GM12878 (cell line): ENCODE data around the gene INSRR. TPM values are rescaled to one million over a fixed set of nuclear protein-coding genes. Genes with fewer than 3 reads are reported as not detected.

ENCODE experiments used
- ATF7 ChIP-seq: fragments of 450-650 bp; IDR thresholded peaks from 2 replicates; pipeline ENCODE4 v1.6.1; 2016; ENCODE audit warnings: low read depth, mild to moderate bottlenecking
- BMI1 ChIP-seq: fragments of 450-650 bp; IDR thresholded peaks from 2 replicates; pipeline ENCODE4 v1.6.1; 2016; ENCODE audit warnings: mild to moderate bottlenecking, moderate library complexity, borderline replicate concordance
- CBFB ChIP-seq: IDR thresholded peaks from 2 replicates; pipeline ENCODE4 v1.6.1; 2016; ENCODE audit warnings: antibody characterized with exemption, low read depth
- CBX5 ChIP-seq: sonication (generic); IDR thresholded peaks from 2 replicates; pipeline ENCODE4 v1.6.1; 2016; ENCODE audit warnings: low read depth, moderate library complexity, mild to moderate bottlenecking, inconsistent platforms
- CHD4 ChIP-seq: fragments of 200-600 bp; sonication (generic); IDR thresholded peaks from 2 replicates; pipeline ENCODE4 v1.6.1; 2016; ENCODE audit warnings: mild to moderate bottlenecking
- CREM ChIP-seq: IDR thresholded peaks from 2 replicates; pipeline ENCODE4 v1.6.1; 2014; ENCODE audit warnings: antibody characterized with exemption, low read depth
- ETV6 ChIP-seq, 2 experiments: fragments of 450-650 bp in 1 of 2; IDR thresholded peaks in 1 of 2; conservative IDR thresholded peaks in 1 of 2; 2 replicates each; pipeline ENCODE4 v1.6.1; 2014; ENCODE audit warnings: antibody characterized with exemption in 1 of 2, borderline replicate concordance in 1 of 2, low read depth in 1 of 2, mild to moderate bottlenecking in 1 of 2, moderate library complexity in 1 of 2
- HCFC1 ChIP-seq: fragments of 150-350 bp; IDR thresholded peaks from 2 replicates; pipeline ENCODE4 v1.6.1; 2014; ENCODE audit warnings: low read length
- IKZF2 ChIP-seq, 2 experiments: fragments of 450-650 bp; IDR thresholded peaks; 2 replicates each; pipeline ENCODE4 v1.6.1; 2017; ENCODE audit warnings: mild to moderate bottlenecking in 2 of 2, moderate library complexity in 2 of 2
- KAT2A ChIP-seq: conservative IDR thresholded peaks from 2 replicates; pipeline ENCODE4 v1.6.1; 2011; ENCODE audit warnings: low read depth, low read length; ENCODE audit not compliant: control insufficient read depth
- KLF5 ChIP-seq: fragments of 450-650 bp; IDR thresholded peaks from 2 replicates; pipeline ENCODE4 v1.6.1; 2014; ENCODE audit warnings: mild to moderate bottlenecking; ENCODE audit not compliant: partially characterized antibody
- MAX ChIP-seq: IDR thresholded peaks from 2 replicates; pipeline ENCODE4 v1.6.1; 2012; ENCODE audit warnings: low read depth, low read length, improper control_type of control experiment
- POU2F2 ChIP-seq: IDR thresholded peaks from 3 replicates; pipeline ENCODE4 v1.6.1; 2011; ENCODE audit warnings: low read depth, mild to moderate bottlenecking, low read length, borderline replicate concordance
- RAD21 ChIP-seq: IDR thresholded peaks from 2 replicates; pipeline ENCODE4 v1.6.1; 2011; ENCODE audit warnings: mild to moderate bottlenecking, low read depth, low read length, moderate library complexity; ENCODE audit not compliant: insufficient read depth
- RELB ChIP-seq: fragments of 450-650 bp; IDR thresholded peaks from 2 replicates; pipeline ENCODE4 v1.6.1; 2017; ENCODE audit warnings: low read depth, mild to moderate bottlenecking, moderate library complexity
- SMC3 ChIP-seq: IDR thresholded peaks from 2 replicates; pipeline ENCODE4 v1.6.1; 2011; ENCODE audit warnings: low read length, improper control_type of control experiment, borderline replicate concordance
- YY1 ChIP-seq: IDR thresholded peaks from 2 replicates; pipeline ENCODE4 v1.6.1; 2011; ENCODE audit warnings: low read depth, mild to moderate bottlenecking, low read length
- polyA plus RNA-seq, 11 experiments: library from polyadenylated mRNA; depleted of rRNA in 4 of 11; unstranded in 6 of 11; stranded (reverse) in 5 of 11; fragments of >200 nt; fragmentation: Nextera tagmentation in 4 of 11; fragmentation: Illumina TruSeq in 1 of 11; extraction: Ambion mirVana in 4 of 11; extraction: Trizol in 1 of 11; gene quantifications; 1 replicate in 1 of 11; 2 replicates in 10 of 11; pipeline versions ENCODE4 v1.2.1 to v1.2.3, GENCODE V29; 2011 to 2016; ENCODE audit warnings: inconsistent platforms in 2 of 11, missing spikeins in 2 of 11, low read depth in 1 of 11
- total RNA-seq, 4 experiments: library from RNA; depleted of rRNA in 3 of 4; stranded (reverse); fragments of >200 nt in 3 of 4; fragmentation: Illumina TruSeq in 1 of 4; extraction: Trizol in 1 of 4; gene quantifications; 2 replicates each; pipeline versions ENCODE4 v1.2.1 to v1.2.3, GENCODE V29; 2013 to 2021
- TF ChIP-seq, protein P1 (sequence below): fragments of 450-650 bp; formaldehyde crosslinking; IDR thresholded peaks from 2 replicates; pipeline ENCODE4 v1.4.0; 2020; ENCODE audit warnings: mild to moderate bottlenecking, moderate library complexity
- TF ChIP-seq, protein P2 (sequence below), 3 experiments: IDR thresholded peaks in 2 of 3; conservative IDR thresholded peaks in 1 of 3; 2 replicates each; pipeline ENCODE4 v1.5.1; 2011; ENCODE audit warnings: low read depth in 3 of 3, low read length in 3 of 3, mild to moderate bottlenecking in 3 of 3, control low read depth in 2 of 3, moderate library complexity in 2 of 3, inconsistent platforms in 1 of 3, mixed read lengths in 1 of 3; ENCODE audit not compliant: control insufficient read depth in 2 of 3, insufficient read depth in 1 of 3; ENCODE audit errors: extremely low read depth in 1 of 3
- TF ChIP-seq, protein P3 (sequence below): fragments of 450-650 bp; IDR thresholded peaks from 2 replicates; pipeline ENCODE4 v1.6.1; 2014; ENCODE audit warnings: mild to moderate bottlenecking

The INSRR gene
- total and polyA plus RNA-seq, 10 of the 15 experiments (the other 5 are each of a cell fraction or from before 2014, with no cell fraction given) = 0.01 TPM; not detected in 9

DNA sequence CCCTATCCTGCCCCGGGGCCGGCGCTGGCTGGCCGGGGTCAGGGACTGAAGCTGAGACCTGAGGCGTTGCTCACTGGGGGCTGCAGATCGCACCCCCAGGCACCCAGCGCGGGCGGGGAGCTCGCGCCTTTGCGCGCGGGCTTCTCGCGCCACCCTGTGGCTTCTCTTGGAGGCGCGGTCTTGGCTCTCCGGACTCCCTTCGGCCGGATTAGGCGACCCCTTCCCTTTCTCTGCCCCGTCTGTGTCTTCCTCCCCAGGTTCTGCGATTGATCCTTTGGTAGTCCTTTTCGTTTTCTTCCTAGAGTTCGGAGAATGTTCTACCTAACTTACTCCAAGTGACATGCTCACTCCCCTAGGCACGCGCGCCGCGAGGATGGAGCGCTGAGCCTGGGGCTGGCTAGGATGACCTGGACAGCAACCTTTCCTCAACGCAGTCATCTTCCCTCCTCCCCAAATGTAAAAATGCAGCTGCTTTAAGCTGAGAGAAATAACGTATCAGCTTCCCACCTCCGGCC lies 1.3 kb upstream of the INSRR start (continued):
- TF ChIP-seq, protein P1, sequence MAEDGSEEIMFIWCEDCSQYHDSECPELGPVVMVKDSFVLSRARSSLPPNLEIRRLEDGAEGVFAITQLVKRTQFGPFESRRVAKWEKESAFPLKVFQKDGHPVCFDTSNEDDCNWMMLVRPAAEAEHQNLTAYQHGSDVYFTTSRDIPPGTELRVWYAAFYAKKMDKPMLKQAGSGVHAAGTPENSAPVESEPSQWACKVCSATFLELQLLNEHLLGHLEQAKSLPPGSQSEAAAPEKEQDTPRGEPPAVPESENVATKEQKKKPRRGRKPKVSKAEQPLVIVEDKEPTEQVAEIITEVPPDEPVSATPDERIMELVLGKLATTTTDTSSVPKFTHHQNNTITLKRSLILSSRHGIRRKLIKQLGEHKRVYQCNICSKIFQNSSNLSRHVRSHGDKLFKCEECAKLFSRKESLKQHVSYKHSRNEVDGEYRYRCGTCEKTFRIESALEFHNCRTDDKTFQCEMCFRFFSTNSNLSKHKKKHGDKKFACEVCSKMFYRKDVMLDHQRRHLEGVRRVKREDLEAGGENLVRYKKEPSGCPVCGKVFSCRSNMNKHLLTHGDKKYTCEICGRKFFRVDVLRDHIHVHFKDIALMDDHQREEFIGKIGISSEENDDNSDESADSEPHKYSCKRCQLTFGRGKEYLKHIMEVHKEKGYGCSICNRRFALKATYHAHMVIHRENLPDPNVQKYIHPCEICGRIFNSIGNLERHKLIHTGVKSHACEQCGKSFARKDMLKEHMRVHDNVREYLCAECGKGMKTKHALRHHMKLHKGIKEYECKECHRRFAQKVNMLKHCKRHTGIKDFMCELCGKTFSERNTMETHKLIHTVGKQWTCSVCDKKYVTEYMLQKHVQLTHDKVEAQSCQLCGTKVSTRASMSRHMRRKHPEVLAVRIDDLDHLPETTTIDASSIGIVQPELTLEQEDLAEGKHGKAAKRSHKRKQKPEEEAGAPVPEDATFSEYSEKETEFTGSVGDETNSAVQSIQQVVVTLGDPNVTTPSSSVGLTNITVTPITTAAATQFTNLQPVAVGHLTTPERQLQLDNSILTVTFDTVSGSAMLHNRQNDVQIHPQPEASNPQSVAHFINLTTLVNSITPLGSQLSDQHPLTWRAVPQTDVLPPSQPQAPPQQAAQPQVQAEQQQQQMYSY (CRISPR knock-in tag) = no peak
- TF ChIP-seq ETV6 (conservative IDR thresholded peaks at IDR 0.05 in 1 of 2, IDR thresholded peaks at IDR 0.05 in 1 of 2; ENCODE audit: borderline replicate concordance in 1 of 2, low read depth in 1 of 2) = no peak
- no peak for TF ChIP-seq CBFB
- no peak for TF ChIP-seq CREM
- no peak for TF ChIP-seq CHD4
- TF ChIP-seq ATF7 = no peak
- TF ChIP-seq CBX5 = no peak
- TF ChIP-seq, protein P2, sequence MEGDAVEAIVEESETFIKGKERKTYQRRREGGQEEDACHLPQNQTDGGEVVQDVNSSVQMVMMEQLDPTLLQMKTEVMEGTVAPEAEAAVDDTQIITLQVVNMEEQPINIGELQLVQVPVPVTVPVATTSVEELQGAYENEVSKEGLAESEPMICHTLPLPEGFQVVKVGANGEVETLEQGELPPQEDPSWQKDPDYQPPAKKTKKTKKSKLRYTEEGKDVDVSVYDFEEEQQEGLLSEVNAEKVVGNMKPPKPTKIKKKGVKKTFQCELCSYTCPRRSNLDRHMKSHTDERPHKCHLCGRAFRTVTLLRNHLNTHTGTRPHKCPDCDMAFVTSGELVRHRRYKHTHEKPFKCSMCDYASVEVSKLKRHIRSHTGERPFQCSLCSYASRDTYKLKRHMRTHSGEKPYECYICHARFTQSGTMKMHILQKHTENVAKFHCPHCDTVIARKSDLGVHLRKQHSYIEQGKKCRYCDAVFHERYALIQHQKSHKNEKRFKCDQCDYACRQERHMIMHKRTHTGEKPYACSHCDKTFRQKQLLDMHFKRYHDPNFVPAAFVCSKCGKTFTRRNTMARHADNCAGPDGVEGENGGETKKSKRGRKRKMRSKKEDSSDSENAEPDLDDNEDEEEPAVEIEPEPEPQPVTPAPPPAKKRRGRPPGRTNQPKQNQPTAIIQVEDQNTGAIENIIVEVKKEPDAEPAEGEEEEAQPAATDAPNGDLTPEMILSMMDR (IDR thresholded peaks at IDR 0.05 in 2 of 3, conservative IDR thresholded peaks at IDR 0.05 in 1 of 3; ENCODE audit: control insufficient read depth in 2 of 3, extremely low read depth in 1 of 3, insufficient read depth in 1 of 3, low read depth in 3 of 3, low read length in 3 of 3) = peak; percentile 63 to 91 (median 77)
- TF ChIP-seq HCFC1 = no peak
- no peak for TF ChIP-seq MAX
- peak; percentile 80 for TF ChIP-seq RAD21
- TF ChIP-seq RELB = no peak
- no peak for TF ChIP-seq KAT2A
- TF ChIP-seq, protein P3, sequence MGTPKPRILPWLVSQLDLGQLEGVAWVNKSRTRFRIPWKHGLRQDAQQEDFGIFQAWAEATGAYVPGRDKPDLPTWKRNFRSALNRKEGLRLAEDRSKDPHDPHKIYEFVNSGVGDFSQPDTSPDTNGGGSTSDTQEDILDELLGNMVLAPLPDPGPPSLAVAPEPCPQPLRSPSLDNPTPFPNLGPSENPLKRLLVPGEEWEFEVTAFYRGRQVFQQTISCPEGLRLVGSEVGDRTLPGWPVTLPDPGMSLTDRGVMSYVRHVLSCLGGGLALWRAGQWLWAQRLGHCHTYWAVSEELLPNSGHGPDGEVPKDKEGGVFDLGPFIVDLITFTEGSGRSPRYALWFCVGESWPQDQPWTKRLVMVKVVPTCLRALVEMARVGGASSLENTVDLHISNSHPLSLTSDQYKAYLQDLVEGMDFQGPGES = no peak
- no peak for TF ChIP-seq KLF5
- TF ChIP-seq IKZF2 (IDR thresholded peaks at IDR 0.05) = no peak
- TF ChIP-seq YY1 = peak; percentile 67
- TF ChIP-seq POU2F2 = 0 out of 3 replicates have a peak, but pooled peaks have one; percentile 15
- TF ChIP-seq BMI1 = no peak
- peak; percentile 82; the same call in 1 of the 2 replicates for TF ChIP-seq SMC3
